ENCODE data around the gene MAN2B2. TPM values are rescaled to one million over a fixed set of nuclear protein-coding genes. Genes with fewer than 3 reads are reported as not detected.

Gene MAN2B2
- total and polyA plus RNA-seq, 9 of the 15 experiments (the other 6 are each of a cell fraction or from before 2014, with no cell fraction given) = 0.21 to 8.8 (median 3.7) TPM

- ChIA-PET CTCF (ENCODE audit: low intra/inter-chr PET ratio) (no interaction called here), POLR2A (interaction anchor here (0.6 to 1.0 kb wide), 5 partner anchors 18 to 312 kb away, joined by 3 read pairs; a partner anchor contains a TSS)
- no TSS peak for BruUV-seq (replicated peaks)
- peak overlapping the region in 1 of 2 experiments; percentile 65; a peak in 1 of 4 replicates for H3K9ac ChIP-seq (ENCODE audit: insufficient read depth in 1 of 2, low read depth in 2 of 2, low read length in 2 of 2)
- 0 out of 2 replicates have a peak, but pooled peaks cover 4% of the 10 kb centered on the region for H4K20me1 ChIP-seq (replicated peaks; ENCODE audit: control insufficient read depth, insufficient read depth, low read length)
- in situ Hi-C loops (cut with MboI) = no loop called here
- H3K36me3 ChIP-seq (ENCODE audit: control insufficient read depth, insufficient read depth, low read length) = peaks cover 3% of the 10 kb centered on the region; the same call in 1 of the 3 replicates
- FAIRE-seq = no peak
- H3K4me2 ChIP-seq (ENCODE audit: insufficient read depth, low read length) = no peak overlapping the region
- intact Hi-C loops (cut with micrococcal nuclease) = no loop called here
- H3K79me2 ChIP-seq (ENCODE audit: control insufficient read depth, insufficient read depth, low read length) = no peaks in the 10 kb centered on the region
- no peak overlapping the region for H2AFZ ChIP-seq (ENCODE audit: low read depth, low read length)
- no peak for DNase-seq (ENCODE audit: extremely low read depth in 1 of 4, low spot score in 3 of 4)
- H3K27me3 ChIP-seq (ENCODE audit: control insufficient read depth in 2 of 2, insufficient read depth in 2 of 2, low read length in 2 of 2) = no peaks in the 10 kb centered on the region; a peak in 1 of 5 replicates
- no peaks in the 10 kb centered on the region for H3K9me1 ChIP-seq (ENCODE audit: control insufficient read depth, insufficient read depth, low read length)
- no peak overlapping the region for H3K27ac ChIP-seq (ENCODE audit: extremely low read depth, low read depth, low read length)
- H3K4me3 ChIP-seq = no peak overlapping the region
- peaks cover 0 to 7% of the 10 kb centered on the region in 2 experiments; a peak in 1 of 5 replicates for H3K4me1 ChIP-seq (replicated peaks in 1 of 2; ENCODE audit: control insufficient read depth in 2 of 2, insufficient read depth in 2 of 2, low read length in 2 of 2)
- no peaks in the 10 kb centered on the region for H3K9me3 ChIP-seq (replicated peaks; ENCODE audit: control insufficient read depth, insufficient read depth, low read depth, low read length)
- no peak for ATAC-seq
- WGBS (ENCODE audit: insufficient coverage, low coverage, missing lambda C conversion rate) = 79% methylated on average over 23 of the region's 26 CpGs
- TF ChIP-seq ZNF146 (CRISPR knock-in tag; IDR thresholded peaks at IDR 0.05; ENCODE audit: unreplicated experiment) = no peak
- TF ChIP-seq RFX7 (CRISPR knock-in tag; IDR thresholded peaks at IDR 0.05) = no peak
- TF ChIP-seq ZNF407 (IDR thresholded peaks at IDR 0.05; ENCODE audit: low read depth) = no peak
- no peak for TF ChIP-seq L3MBTL2 (IDR thresholded peaks at IDR 0.05)
- no peak for TF ChIP-seq ZBTB49 (CRISPR knock-in tag; IDR thresholded peaks at IDR 0.05; ENCODE audit: borderline replicate concordance)
- TF ChIP-seq CEBPG (CRISPR knock-in tag; IDR thresholded peaks at IDR 0.05) = no peak
- TF ChIP-seq CEBPG (tag; conservative IDR thresholded peaks at IDR 0.05 in 1 of 2, IDR thresholded peaks at IDR 0.05 in 1 of 2) = no peak
- TF ChIP-seq E2F6 (IDR thresholded peaks at IDR 0.05; ENCODE audit: borderline replicate concordance in 1 of 2, extremely low read depth in 1 of 2, insufficient read depth in 1 of 2, insufficient read length in 1 of 2, low read depth in 1 of 2, low read length in 1 of 2, poor library complexity in 1 of 2, severe bottlenecking in 1 of 2) = no peak
Observed at GRCh38 chr4:6609415-6610079, 34.6 kb downstream of the MAN2B2 start.

Data from K562 (cell line).